Measurements from ENCODE around the gene JARID2.

JARID2 gene

GRCh38 chr6:15451738-15452137 is 205.9 kb downstream of the JARID2 start:
- no peak for TF ChIP-seq CTCF (IDR thresholded peaks at IDR 0.05; ENCODE audit: extremely low read depth, insufficient read depth, missing control alignments)
- in situ Hi-C loops (cut with MboI; ENCODE audit: low pct_unique_long_range_greater_than_20kb, low sequenced_read_pairs, unreplicated experiment): no loop called here
- DNase-seq (ENCODE audit: low spot score): no peak

- no peak for TF ChIP-seq CTCF (IDR thresholded peaks at IDR 0.05; ENCODE audit: extremely low read depth, insufficient read depth, missing control alignments)
- in situ Hi-C loops (cut with MboI; ENCODE audit: low pct_unique_long_range_greater_than_20kb, low sequenced_read_pairs, unreplicated experiment): no loop called here
- DNase-seq (ENCODE audit: low spot score): no peak
These were observed 206.5 kb downstream of the JARID2 start for GRCh38 chr6:15452182-15452941.

- in situ Hi-C loops (cut with MboI; ENCODE audit: low pct_unique_long_range_greater_than_20kb, low sequenced_read_pairs, unreplicated experiment): no loop called here
- no peak for DNase-seq (ENCODE audit: low spot score)
- no peak for TF ChIP-seq CTCF (IDR thresholded peaks at IDR 0.05; ENCODE audit: extremely low read depth, insufficient read depth, missing control alignments)
These were observed 207.3 kb downstream of the JARID2 start for GRCh38 chr6:15453186-15453585.

GRCh38 chr6:15453622-15454021 is 207.8 kb downstream of the JARID2 start:
- no peak for DNase-seq (ENCODE audit: low spot score)
- in situ Hi-C loops (cut with MboI; ENCODE audit: low pct_unique_long_range_greater_than_20kb, low sequenced_read_pairs, unreplicated experiment): no loop called here
- TF ChIP-seq CTCF (IDR thresholded peaks at IDR 0.05; ENCODE audit: extremely low read depth, insufficient read depth, missing control alignments): no peak

GRCh38 chr6:15456422-15456821 is 210.6 kb downstream of the JARID2 start:
- in situ Hi-C loops (cut with MboI; ENCODE audit: low pct_unique_long_range_greater_than_20kb, low sequenced_read_pairs, unreplicated experiment): no loop called here
- TF ChIP-seq CTCF (IDR thresholded peaks at IDR 0.05; ENCODE audit: extremely low read depth, insufficient read depth, missing control alignments): no peak
- DNase-seq (ENCODE audit: low spot score): no peak

- in situ Hi-C loops (cut with MboI; ENCODE audit: low pct_unique_long_range_greater_than_20kb, low sequenced_read_pairs, unreplicated experiment): no loop called here
- no peak for DNase-seq (ENCODE audit: low spot score)
- TF ChIP-seq CTCF (IDR thresholded peaks at IDR 0.05; ENCODE audit: extremely low read depth, insufficient read depth, missing control alignments): no peak
These were observed 211.3 kb downstream of the JARID2 start for GRCh38 chr6:15457121-15457650.
